WERI-Rb-1 (cell line): ENCODE results near the gene ZNRF4.
A peak's percentile ranks its signal among the peaks of the same experiment; 100 is the strongest.

Experiments used
- DNase-seq: peaks from one replicate; pipeline ENCODE4 v3.0.0-alpha.2; 2020
- H3K27ac ChIP-seq: fragments of 250-450 bp; sonication (Bioruptor Pico); 2 replicates; pipeline ENCODE4 v1.5.1; 2020; ENCODE audit warnings: mild to moderate bottlenecking, moderate library complexity
- H3K27me3 ChIP-seq: fragments of 250-450 bp; sonication (Bioruptor Pico); 2 replicates; pipeline ENCODE4 v1.5.1; 2021; ENCODE audit warnings: mild to moderate bottlenecking, low read depth, moderate library complexity; ENCODE audit not compliant: insufficient read depth, severe bottlenecking
- H3K36me3 ChIP-seq: fragments of 250-450 bp; sonication (Bioruptor Pico); 2 replicates; pipeline ENCODE4 v1.5.1; 2020; ENCODE audit warnings: mild to moderate bottlenecking, moderate library complexity
- H3K4me3 ChIP-seq: 2 replicates; pipeline ENCODE4 v1.5.1; 2011; ENCODE audit warnings: low read depth, mild to moderate bottlenecking, control low read depth, low read length
- H3K9me3 ChIP-seq: fragments of 250-450 bp; sonication (Bioruptor Pico); 2 replicates; pipeline ENCODE4 v1.5.1; 2021; ENCODE audit warnings: mild to moderate bottlenecking, moderate library complexity; ENCODE audit not compliant: severe bottlenecking
- TF ChIP-seq, protein P1 (sequence below): IDR thresholded peaks from 2 replicates; pipeline ENCODE4 v1.5.1; 2011; ENCODE audit warnings: low read depth, mild to moderate bottlenecking, control low read depth, inconsistent platforms, low read length

The ZNRF4 gene

DNA sequence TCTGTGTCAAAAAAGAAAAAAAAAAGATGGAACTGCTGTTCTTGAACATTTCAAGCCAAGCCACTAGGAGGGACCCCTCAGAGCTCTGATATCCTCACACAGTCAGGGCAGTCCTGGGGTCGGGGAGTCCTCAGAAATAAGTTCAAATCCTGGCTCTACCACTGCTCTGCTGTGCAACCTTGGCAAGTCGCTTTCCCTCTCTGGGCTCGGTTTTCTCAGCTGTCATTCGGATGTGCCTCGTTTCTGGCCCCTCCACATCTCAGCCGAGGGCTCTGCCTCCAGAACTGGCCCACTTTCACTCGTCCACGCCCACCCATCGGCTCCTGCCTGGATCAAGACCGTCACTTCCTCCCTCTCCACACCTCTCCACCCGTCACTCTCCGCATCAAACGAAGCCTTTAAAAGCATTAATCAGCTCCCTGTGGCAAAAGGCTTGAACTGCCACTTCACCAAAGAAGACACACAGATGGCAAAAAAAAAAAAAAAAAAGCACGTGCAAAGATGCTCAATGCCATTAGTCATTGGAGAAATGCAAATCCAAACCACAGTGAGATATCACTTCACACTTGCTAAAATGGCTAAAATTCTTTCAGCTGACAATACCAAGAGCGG is 7.4 kb upstream of the ZNRF4 start:
- Histone ChIP-seq H3K27ac (no peak overlapping the region), H3K9me3 (no peaks in the 10 kb centered on the region), H3K27me3 (no peaks in the 10 kb centered on the region), H3K4me3 (no peak overlapping the region), H3K36me3 (no peaks in the 10 kb centered on the region)
- TF ChIP-seq, protein P1, sequence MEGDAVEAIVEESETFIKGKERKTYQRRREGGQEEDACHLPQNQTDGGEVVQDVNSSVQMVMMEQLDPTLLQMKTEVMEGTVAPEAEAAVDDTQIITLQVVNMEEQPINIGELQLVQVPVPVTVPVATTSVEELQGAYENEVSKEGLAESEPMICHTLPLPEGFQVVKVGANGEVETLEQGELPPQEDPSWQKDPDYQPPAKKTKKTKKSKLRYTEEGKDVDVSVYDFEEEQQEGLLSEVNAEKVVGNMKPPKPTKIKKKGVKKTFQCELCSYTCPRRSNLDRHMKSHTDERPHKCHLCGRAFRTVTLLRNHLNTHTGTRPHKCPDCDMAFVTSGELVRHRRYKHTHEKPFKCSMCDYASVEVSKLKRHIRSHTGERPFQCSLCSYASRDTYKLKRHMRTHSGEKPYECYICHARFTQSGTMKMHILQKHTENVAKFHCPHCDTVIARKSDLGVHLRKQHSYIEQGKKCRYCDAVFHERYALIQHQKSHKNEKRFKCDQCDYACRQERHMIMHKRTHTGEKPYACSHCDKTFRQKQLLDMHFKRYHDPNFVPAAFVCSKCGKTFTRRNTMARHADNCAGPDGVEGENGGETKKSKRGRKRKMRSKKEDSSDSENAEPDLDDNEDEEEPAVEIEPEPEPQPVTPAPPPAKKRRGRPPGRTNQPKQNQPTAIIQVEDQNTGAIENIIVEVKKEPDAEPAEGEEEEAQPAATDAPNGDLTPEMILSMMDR = no peak
- no peak for DNase-seq

DNA sequence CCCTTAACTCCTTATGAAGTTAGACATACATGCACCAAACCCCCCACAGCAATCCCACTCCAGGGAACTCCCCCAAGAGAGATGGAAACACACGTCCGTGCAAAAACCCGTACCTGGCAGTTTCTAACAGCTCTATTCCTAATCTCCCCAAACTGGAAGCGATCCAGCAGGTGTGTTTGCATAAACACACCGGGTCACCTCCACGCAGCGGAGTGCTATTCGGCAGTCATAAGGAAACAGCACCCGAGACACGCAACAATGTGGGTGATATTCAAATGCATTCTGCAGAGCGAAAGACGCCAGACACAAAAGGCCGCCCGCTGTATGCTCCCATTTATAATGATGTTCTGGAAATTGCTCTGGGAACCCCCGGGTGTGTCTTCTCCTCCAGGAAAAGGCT is 6.8 kb upstream of the ZNRF4 start:
- H3K27ac ChIP-seq = no peak overlapping the region
- H3K4me3 ChIP-seq = no peak overlapping the region
- H3K27me3 ChIP-seq = no peaks in the 10 kb centered on the region
- no peak for DNase-seq
- peaks cover 4% of the 10 kb centered on the region for H3K9me3 ChIP-seq
- H3K36me3 ChIP-seq = no peaks in the 10 kb centered on the region
- TF ChIP-seq, protein P1 = no peak

- Histone ChIP-seq H3K9me3 (peaks cover 7% of the 10 kb centered on the region), H3K36me3 (no peaks in the 10 kb centered on the region), H3K27me3 (no peaks in the 10 kb centered on the region), H3K4me3 (no peak overlapping the region), H3K27ac (no peak overlapping the region)
- TF ChIP-seq, protein P1 = no peak
- no peak for DNase-seq
These were observed 4.6 kb upstream of the ZNRF4 start for GRCh38 chr19:5450482-5451126.

GRCh38 chr19:5451494-5451893 is 3.7 kb upstream of the ZNRF4 start:
- Histone ChIP-seq H3K27ac (no peak overlapping the region), H3K36me3 (no peaks in the 10 kb centered on the region), H3K9me3 (peaks cover 7% of the 10 kb centered on the region), H3K4me3 (no peak overlapping the region), H3K27me3 (no peaks in the 10 kb centered on the region)
- no peak for DNase-seq
- TF ChIP-seq, protein P1 = no peak

- Histone ChIP-seq H3K4me3 (no peak overlapping the region), H3K27ac (peak overlapping the region; percentile 35), H3K36me3 (no peaks in the 10 kb centered on the region), H3K27me3 (no peaks in the 10 kb centered on the region), H3K9me3 (peaks cover 7% of the 10 kb centered on the region)
- TF ChIP-seq, protein P1 = no peak
- peak; percentile 63 for DNase-seq
These were observed 2.3 kb upstream of the ZNRF4 start for GRCh38 chr19:5452594-5453565.
